Neural progenitor cell (in vitro differentiated cells): Measurements from ENCODE around the gene BCS1L.

Experiments used
- CTCF ChIP-seq: fragments of 200-600 bp; sonication (generic); IDR thresholded peaks from 2 replicates; pipeline ENCODE4 v1.5.1; 2017; ENCODE audit warnings: antibody characterized with exemption, mild to moderate bottlenecking
- EZH2 ChIP-seq: fragments of 200-600 bp; sonication (generic); IDR thresholded peaks from 2 replicates; pipeline ENCODE4 v1.6.1; 2017; ENCODE audit warnings: antibody characterized with exemption, mild to moderate bottlenecking, moderate library complexity

- TF ChIP-seq CTCF (no peak), EZH2 (no peak)
These were observed 31.5 kb upstream of the BCS1L start for GRCh38 chr2:218627939-218628338.
